Activated CD4-positive, alpha-beta T cell treated with anti-CD3 and anti-CD28 coated beads for 4 hours (primary cell): ENCODE data around the gene PCNT.

Experiments
- DNase-seq, 2 donors: peaks; one replicate each; pipeline ENCODE4 v3.0.0-alpha.2; 2020

PCNT gene

GRCh38 chr21:46344219-46344915, 20.4 kb downstream of the PCNT start:
- no peak for DNase-seq

GRCh38 chr21:46345861-46346260, 21.9 kb downstream of the PCNT start:
- DNase-seq, result no peak

GRCh38 chr21:46346296-46347202, 22.6 kb downstream of the PCNT start:
- no peak for DNase-seq

GRCh38 chr21:46347203-46347550, 23.2 kb downstream of the PCNT start:
- no peak for DNase-seq

GRCh38 chr21:46347791-46348381, 23.9 kb downstream of the PCNT start:
- DNase-seq, result no peak

GRCh38 chr21:46349134-46349760, 25.3 kb downstream of the PCNT start:
- DNase-seq, result no peak

GRCh38 chr21:46350571-46350970, 26.6 kb downstream of the PCNT start:
- DNase-seq, result no peak

GRCh38 chr21:46350981-46351380, 27.0 kb downstream of the PCNT start:
- no peak for DNase-seq

GRCh38 chr21:46351476-46352163, 27.7 kb downstream of the PCNT start:
- DNase-seq, result no peak

GRCh38 chr21:46352164-46352515, 28.2 kb downstream of the PCNT start:
- no peak for DNase-seq

- no peak for DNase-seq
Measured at GRCh38 chr21:46352913-46353312, 29.0 kb downstream of the PCNT start.

GRCh38 chr21:46354046-46354445, 30.1 kb downstream of the PCNT start:
- DNase-seq, result no peak

GRCh38 chr21:46354518-46354917, 30.6 kb downstream of the PCNT start:
- no peak for DNase-seq

- DNase-seq, result no peak
Measured at GRCh38 chr21:46355161-46356004, 31.4 kb downstream of the PCNT start.

GRCh38 chr21:46356005-46356338, 32.0 kb downstream of the PCNT start:
- no peak for DNase-seq

GRCh38 chr21:46356494-46357334, 32.8 kb downstream of the PCNT start:
- DNase-seq, result no peak

GRCh38 chr21:46357335-46357604, 33.3 kb downstream of the PCNT start:
- DNase-seq, result no peak

GRCh38 chr21:46357684-46358425, 33.9 kb downstream of the PCNT start:
- no peak for DNase-seq

- no peak for DNase-seq
Measured at GRCh38 chr21:46361176-46361575, 37.2 kb downstream of the PCNT start.

- DNase-seq, result no peak
Measured at GRCh38 chr21:46361935-46362334, 38.0 kb downstream of the PCNT start.

GRCh38 chr21:46362946-46363345, 39.0 kb downstream of the PCNT start:
- DNase-seq, result no peak
